Ovary (tissue), 9 donors: ENCODE results near the gene CUL9. TPM values are rescaled to one million over a fixed set of nuclear protein-coding genes. Genes with fewer than 3 reads are reported as not detected.

Source experiments
- DNase-seq, 5 donors: peaks; one replicate each; pipeline ENCODE4 v3.0.0-alpha.2; 2019 to 2020
- H3K27ac ChIP-seq, 2 donors: fragments of 200-600 bp; one replicate each; pipeline versions ENCODE4 v1.5.1 to v1.8.0; 2019 to 2022
- H3K27me3 ChIP-seq: fragments of 200-600 bp; one replicate; pipeline ENCODE4 v1.8.0; 2022
- H3K36me3 ChIP-seq: fragments of 200-600 bp; sonication (generic); one replicate; pipeline ENCODE4 v1.5.1; 2019
- H3K4me1 ChIP-seq: one replicate; pipeline ENCODE4 v1.8.1; 2013; ENCODE audit warnings: mild to moderate bottlenecking, moderate library complexity; ENCODE audit not compliant: insufficient read depth
- H3K4me3 ChIP-seq: fragments of 200-600 bp; sonication (generic); one replicate; pipeline ENCODE4 v1.5.1; 2017
- H3K9me3 ChIP-seq, 2 donors: fragments of 200-600 bp in 1 of 2; sonication (generic) in 1 of 2; one replicate each; pipeline versions ENCODE4 v1.5.1 to v1.8.1; 2013 to 2019; ENCODE audit warnings: mild to moderate bottlenecking in 1 of 2, moderate library complexity in 1 of 2
- CTCF ChIP-seq, 3 donors: fragments of 450-650 bp in 2 of 3; fragments of 200-600 bp in 1 of 3; IDR thresholded peaks; one replicate each; pipeline versions ENCODE4 v1.5.1 to v1.8.0; 2016 to 2022; ENCODE audit warnings: antibody characterized with exemption in 3 of 3, mild to moderate bottlenecking in 1 of 3
- EP300 ChIP-seq: sonication (generic); formaldehyde crosslinking; IDR thresholded peaks from one replicate; pipeline ENCODE4 v1.6.1; 2017; ENCODE audit warnings: antibody characterized with exemption
- POLR2A ChIP-seq: fragments of 450-650 bp; IDR thresholded peaks from one replicate; pipeline ENCODE4 v1.6.1; 2017; ENCODE audit warnings: antibody characterized with exemption, mild to moderate bottlenecking, moderate library complexity
- WGBS, 3 donors: extraction: QIAGEN DNeasy Blood & Tissue Kit in 1 of 3; methylation state at CpG; one replicate each; pipeline versions ENCODE4 v1.1.5 to v1.1.7; 2013 to 2017; 5-methylcytosine and 5-hydroxymethylcytosine counted together
- intact Hi-C, 4 donors: fragments of 100-400 bp; cut with DNase I; formaldehyde crosslinking; loops; one replicate each; pipeline versions ENCODE4 v1.11.0 to v1.15.1; 2022 to 2023
- polyA plus RNA-seq, 2 donors: library from polyadenylated mRNA; stranded (reverse); fragments of 200-250 nt in 1 of 2; fragments of 350-450 nt in 1 of 2; fragmentation: Illumina TruSeq in 1 of 2; extraction: RNeasy Lipid Tissue Mini Kit (QIAGEN cat#74804) in 1 of 2; gene quantifications; one replicate each; pipeline ENCODE4 v1.2.3, GENCODE V29; 2013 to 2014
- total RNA-seq, 7 donors: library from RNA; depleted of rRNA in 2 of 7; stranded (reverse); fragments of >200 nt in 2 of 7; fragmentation: NEBNext Ultra II Directional in 3 of 7; extraction: Animal tissue kit (Norgen Biotek cat#: 25700) in 3 of 7; gene quantifications; one replicate each; pipeline versions ENCODE4 v1.1.0 to v1.2.4, GENCODE V29; 2016 to 2023
- donor health status: DM: no; HTN: no; CAD: no; lungs with moderate emphysema.
- donor health status: DM: no; HTN: no; CAD: no.
- donor health status: Bipolar disorder and iron deficiency.
- donor health status: DM: yes; HTN: yes; CAD: no.
- donor health status: DM: no; HTN: no; CAD: no.
- donor health status: DM: yes; HTN: yes; CAD: no.

Gene CUL9
- total and polyA plus RNA-seq, 9 donors = 15.9 to 44.5 (median 30.0) TPM

GRCh38 chr6:43142101-43142500 is 39.9 kb upstream of the CUL9 start:
- TF ChIP-seq CTCF (IDR thresholded peaks at IDR 0.05) (no peak), POLR2A (no peak), EP300 (no peak)
- DNase-seq = no peak
- intact Hi-C loops = loop anchor here (2.0 to 10.0 kb wide), 5 partner anchors 70 to 1227 kb away; no protein-coding TSS in a partner anchor
- Histone ChIP-seq H3K9me3 (no peaks in the 10 kb centered on the region), H3K36me3 (no peaks in the 10 kb centered on the region), H3K4me1 (peaks cover 4% of the 10 kb centered on the region), H3K4me3 (no peak overlapping the region), H3K27me3 (no peaks in the 10 kb centered on the region), H3K27ac (no peak overlapping the region)
- WGBS, 3 donors = 65 to 74% (median 66%) methylated on average over 14 of the region's 14 CpGs

DNA sequence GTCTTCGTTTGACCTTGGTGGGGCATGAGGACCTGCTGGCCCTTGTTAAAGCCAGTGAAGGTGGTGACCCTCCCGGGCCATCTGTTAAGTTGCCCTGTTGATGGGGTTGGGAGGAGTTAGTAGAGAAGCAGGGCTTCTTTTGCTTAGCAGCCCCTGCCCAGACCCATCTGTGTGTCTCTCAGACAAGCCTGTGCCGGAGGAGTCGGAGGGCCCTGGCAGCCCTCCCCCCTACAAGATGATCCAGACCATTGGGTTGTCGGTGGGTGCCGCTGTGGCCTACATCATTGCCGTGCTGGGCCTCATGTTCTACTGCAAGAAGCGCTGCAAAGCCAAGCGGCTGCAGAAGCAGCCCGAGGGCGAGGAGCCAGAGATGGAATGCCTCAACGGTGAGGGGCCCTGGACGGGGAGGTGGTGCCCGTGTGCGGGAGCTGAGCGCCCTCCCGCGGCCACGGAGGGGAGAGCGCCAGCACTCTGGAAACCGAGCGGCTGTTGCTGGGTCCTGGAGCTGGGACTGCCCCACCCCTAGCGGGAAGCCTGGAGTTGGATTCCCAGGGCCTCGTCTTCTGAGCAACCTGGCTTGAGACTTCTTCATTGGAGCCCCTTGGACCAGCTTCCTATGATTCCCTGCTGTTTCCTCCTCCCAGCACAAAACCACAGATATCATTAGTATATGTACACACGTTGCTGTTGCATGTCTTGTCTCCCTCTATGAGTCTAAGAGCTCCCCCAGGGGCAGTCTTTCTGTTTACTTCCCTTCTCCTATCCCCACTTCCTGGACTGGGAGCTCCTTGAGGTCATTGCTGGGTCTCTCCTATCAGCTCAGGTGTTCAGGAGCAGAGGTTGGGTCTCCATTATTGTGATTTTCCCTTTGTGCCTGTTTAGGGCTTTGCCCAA is 38.5 kb upstream of the CUL9 start:
- H3K4me3 ChIP-seq = no peak overlapping the region
- DNase-seq = peak; percentile 94 to 97 (median 96)
- 4 to 5% (median 5%) methylated on average over 23 to 25 of the region's 25 CpGs for WGBS, 3 donors
- peaks cover 4% of the 10 kb centered on the region for H3K4me1 ChIP-seq
- TF ChIP-seq CTCF (IDR thresholded peaks at IDR 0.05) (peak; percentile 96 to 99 (median 98)), EP300 (no peak), POLR2A (no peak)
- no peaks in the 10 kb centered on the region for H3K9me3 ChIP-seq
- H3K27me3 ChIP-seq = no peaks in the 10 kb centered on the region
- peak overlapping the region in 1 of 2 donors; percentile 61 for H3K27ac ChIP-seq
- no peaks in the 10 kb centered on the region for H3K36me3 ChIP-seq
- intact Hi-C loops = loop anchor here (2.0 to 10.0 kb wide), 5 partner anchors 71 to 1229 kb away; no protein-coding TSS in a partner anchor

- DNase-seq = no peak
- H3K4me1 ChIP-seq = peaks cover 4% of the 10 kb centered on the region
- H3K27me3 ChIP-seq = no peaks in the 10 kb centered on the region
- no peak overlapping the region for H3K27ac ChIP-seq
- intact Hi-C loops = loop anchor here (5.0 to 10.0 kb wide), 5 partner anchors 73 to 1230 kb away; partner anchors contain the start of gene PTCRA (in 1 of the 4)
- WGBS, 3 donors = 63 to 73% (median 67%) methylated on average over 6 of the region's 6 CpGs
- no peaks in the 10 kb centered on the region for H3K9me3 ChIP-seq
- TF ChIP-seq CTCF (IDR thresholded peaks at IDR 0.05) = no peak
- TF ChIP-seq POLR2A = no peak
- TF ChIP-seq EP300 = no peak
- H3K36me3 ChIP-seq = no peaks in the 10 kb centered on the region
- no peak overlapping the region for H3K4me3 ChIP-seq
Measured at GRCh38 chr6:43144879-43145278, 37.1 kb upstream of the CUL9 start.

DNA sequence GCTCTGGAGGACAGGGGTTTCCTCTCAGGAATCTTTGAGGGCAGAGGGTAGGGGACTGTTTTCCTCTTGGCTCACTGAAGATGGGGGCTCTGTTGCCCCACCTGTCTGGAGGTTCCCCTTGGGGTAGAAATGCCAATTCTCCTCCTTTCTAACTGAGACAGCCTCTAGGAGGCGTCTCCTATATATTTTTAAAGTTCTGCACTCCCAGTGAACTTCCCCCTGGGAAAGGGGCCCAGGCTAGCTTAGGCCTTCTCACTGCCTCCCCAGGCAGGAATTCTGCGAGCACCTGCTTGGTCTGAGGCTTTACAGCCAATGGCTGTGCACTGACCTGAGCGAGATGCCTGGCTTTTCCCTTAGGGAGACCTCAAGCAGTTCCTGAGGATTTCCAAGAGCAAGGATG is 35.7 kb upstream of the CUL9 start:
- TF ChIP-seq POLR2A = no peak
- no peak for TF ChIP-seq CTCF (IDR thresholded peaks at IDR 0.05)
- no peak for TF ChIP-seq EP300
- Histone ChIP-seq H3K27ac (no peak overlapping the region), H3K27me3 (no peaks in the 10 kb centered on the region), H3K36me3 (no peaks in the 10 kb centered on the region), H3K9me3 (no peaks in the 10 kb centered on the region), H3K4me3 (no peak overlapping the region), H3K4me1 (peaks cover 4% of the 10 kb centered on the region)
- no peak for DNase-seq
- intact Hi-C loops = loop anchor here in 2 of 4 donors (5.0 to 10.0 kb wide), 3 partner anchors 229 to 1231 kb away; partner anchors contain the start of gene PTCRA (in 1 of the 2)
- 88 to 98% (median 92%) methylated on average over 3 of the region's 3 CpGs for WGBS, 3 donors
